HepG2 (cell line): Measurements from ENCODE around the gene CD14. TPM values are rescaled to one million over a fixed set of nuclear protein-coding genes. Genes with fewer than 3 reads are reported as not detected.

ENCODE experiments used
- IRF2 ChIP-seq: IDR thresholded peaks from 2 replicates; pipeline ENCODE4 v1.6.1; 2018; ENCODE audit warnings: missing genetic modification reagents, missing compliant biosample characterization
- KLF9 ChIP-seq: IDR thresholded peaks from 2 replicates; pipeline ENCODE4 v1.6.1; 2016; ENCODE audit warnings: low read depth
- MEF2D ChIP-seq: sonication (generic); formaldehyde crosslinking; IDR thresholded peaks from 2 replicates; pipeline ENCODE4 v1.5.1; 2020; ENCODE audit warnings: mild to moderate bottlenecking, missing genetic modification reagents
- MXD1 ChIP-seq: sonication (generic); formaldehyde crosslinking; IDR thresholded peaks from 2 replicates; pipeline ENCODE4 v1.4.0; 2020; ENCODE audit warnings: mild to moderate bottlenecking, missing genetic modification reagents
- NFATC3 ChIP-seq: sonication (generic); formaldehyde crosslinking; IDR thresholded peaks from 2 replicates; pipeline ENCODE4 v1.5.1; 2020; ENCODE audit warnings: mild to moderate bottlenecking, missing genetic modification reagents
- PAX8 ChIP-seq: sonication (generic); formaldehyde crosslinking; IDR thresholded peaks from 2 replicates; pipeline ENCODE4 v1.8.0; 2022; ENCODE audit warnings: mild to moderate bottlenecking, missing genetic modification reagents, borderline replicate concordance
- POGZ ChIP-seq: sonication (generic); formaldehyde crosslinking; IDR thresholded peaks from 2 replicates; pipeline ENCODE4 v1.4.0; 2020; ENCODE audit warnings: mild to moderate bottlenecking, missing genetic modification reagents
- RNF2 ChIP-seq: fragments of 450-650 bp; conservative IDR thresholded peaks from 2 replicates; pipeline ENCODE4 v1.6.1; 2016; ENCODE audit warnings: low read depth
- SNAPC5 ChIP-seq: sonication (generic); formaldehyde crosslinking; IDR thresholded peaks from 2 replicates; pipeline ENCODE4 v1.8.1; 2023; ENCODE audit warnings: mild to moderate bottlenecking, missing genetic modification reagents, borderline replicate concordance
- SOX13 ChIP-seq, 3 experiments: fragments of 450-650 bp in 1 of 3; sonication (generic) in 1 of 3; formaldehyde crosslinking in 1 of 3; IDR thresholded peaks in 2 of 3; conservative IDR thresholded peaks in 1 of 3; 2 replicates each; pipeline versions ENCODE4 v1.5.0 to v1.6.1; 2016 to 2020; ENCODE audit warnings: antibody characterized with exemption in 1 of 3, mild to moderate bottlenecking in 1 of 3, missing compliant biosample characterization in 1 of 3, missing genetic modification reagents in 1 of 3, moderate library complexity in 1 of 3
- SOX5 ChIP-seq: IDR thresholded peaks from 2 replicates; pipeline ENCODE4 v1.6.1; 2016; ENCODE audit warnings: borderline replicate concordance
- TBP ChIP-seq: sonication (generic); formaldehyde crosslinking; IDR thresholded peaks from 2 replicates; pipeline ENCODE4 v1.5.0; 2020; ENCODE audit warnings: missing genetic modification reagents
- TCF7L2 ChIP-seq: IDR thresholded peaks from 2 replicates; pipeline ENCODE4 v1.6.1; 2011; ENCODE audit warnings: mild to moderate bottlenecking, low read depth, low read length, moderate library complexity
- TFAP4 ChIP-seq: sonication (generic); IDR thresholded peaks from 2 replicates; pipeline ENCODE4 v1.6.1; 2016; ENCODE audit warnings: low read depth, borderline replicate concordance
- ZNF18 ChIP-seq: sonication (generic); formaldehyde crosslinking; IDR thresholded peaks from 2 replicates; pipeline ENCODE4 v1.8.0; 2022; ENCODE audit warnings: mild to moderate bottlenecking, missing genetic modification reagents; ENCODE audit not compliant: insufficient replicate concordance
- ZNF558 ChIP-seq: sonication (generic); formaldehyde crosslinking; IDR thresholded peaks from 2 replicates; pipeline ENCODE4 v1.9.0; 2022; ENCODE audit warnings: mild to moderate bottlenecking, missing genetic modification reagents, borderline replicate concordance
- ZNF660 ChIP-seq: sonication (generic); formaldehyde crosslinking; IDR thresholded peaks from 2 replicates; pipeline ENCODE4 v1.5.1; 2020; ENCODE audit warnings: mild to moderate bottlenecking, low read depth, missing genetic modification reagents, borderline replicate concordance
- ZNF747 ChIP-seq: sonication (generic); formaldehyde crosslinking; IDR thresholded peaks from 2 replicates; pipeline ENCODE4 v1.8.1; 2023; ENCODE audit warnings: missing genetic modification reagents, mild to moderate bottlenecking, borderline replicate concordance
- polyA plus RNA-seq, 8 experiments: library from polyadenylated mRNA; depleted of rRNA in 3 of 8; stranded (reverse) in 7 of 8; unstranded in 1 of 8; fragments of >200 nt; fragmentation: Illumina TruSeq in 4 of 8; extraction: Trizol in 4 of 8; gene quantifications; 2 replicates each; pipeline versions ENCODE4 v1.2.1 to v1.2.3, GENCODE V29; 2011 to 2016; ENCODE audit warnings: low read depth in 4 of 8, missing spikeins in 1 of 8, mixed read lengths in 1 of 8; ENCODE audit not compliant: insufficient read depth in 1 of 8
- total RNA-seq, 5 experiments: library from RNA; depleted of rRNA; stranded (reverse); fragments of >200 nt; fragmentation: Illumina TruSeq; extraction: Trizol; gene quantifications; 2 replicates each; pipeline ENCODE4 v1.2.3, GENCODE V29; 2016; ENCODE audit warnings: low read depth in 1 of 5

The CD14 gene
- total and polyA plus RNA-seq, 2 of the 13 experiments (the other 11 are each of a cell fraction or from before 2014, with no cell fraction given): 1.7 to 4.7 TPM

GRCh38 chr5:140664359-140665119, 31.6 kb upstream of the CD14 start, which contains the start of gene WDR55 (continued):
- TF ChIP-seq TCF7L2 (no peak), ZNF747 (CRISPR knock-in tag) (peak; percentile 83), RNF2 (no peak), PAX8 (CRISPR knock-in tag) (no peak), SNAPC5 (CRISPR knock-in tag) (no peak), POGZ (CRISPR knock-in tag) (peak; percentile 67; the same call in 1 of the 2 replicates), ZNF558 (peak; percentile 88; the same call in 1 of the 2 replicates), ZNF660 (CRISPR knock-in tag) (no peak), MXD1 (peak; percentile 91), NFATC3 (CRISPR knock-in tag) (0 out of 2 replicates have a peak, but pooled peaks have one; percentile 59), SOX13 (IDR thresholded peaks at IDR 0.05) (no peak), SOX13 (CRISPR knock-in tag; conservative IDR thresholded peaks at IDR 0.05 in 1 of 2, IDR thresholded peaks at IDR 0.05 in 1 of 2) (peak in 1 of 2 experiments; percentile 63; a peak in 1 of 4 replicates), KLF9 (no peak), TFAP4 (peak; percentile 34), MEF2D (peak; percentile 71; the same call in 1 of the 2 replicates), TBP (CRISPR knock-in tag) (no peak), SOX5 (CRISPR knock-in tag) (peak; percentile 52), IRF2 (CRISPR knock-in tag) (peak; percentile 34; the same call in 1 of the 2 replicates), ZNF18 (CRISPR knock-in tag) (no peak)
- TF ChIP-seq, all 625 proteins: peak for 246
